Stimulated activated CD4-positive, alpha-beta T cell treated with anti-CD3 and anti-CD28 coated beads, Interleukin-15, amount 100 ng/mL, for 48 hours (primary cell): Measurements from ENCODE around the gene GATAD2B.
"Not testable (repeated sequence)": the region's sequence is repeated elsewhere in the genome, so short reads cannot be mapped to it uniquely, and the experiment has no call there.

Source experiments
- DNase-seq, 2 donors: peaks; one replicate each; pipeline ENCODE4 v3.0.0-alpha.2; 2020; ENCODE audit warnings: low read depth in 2 of 2

Gene GATAD2B

DNA sequence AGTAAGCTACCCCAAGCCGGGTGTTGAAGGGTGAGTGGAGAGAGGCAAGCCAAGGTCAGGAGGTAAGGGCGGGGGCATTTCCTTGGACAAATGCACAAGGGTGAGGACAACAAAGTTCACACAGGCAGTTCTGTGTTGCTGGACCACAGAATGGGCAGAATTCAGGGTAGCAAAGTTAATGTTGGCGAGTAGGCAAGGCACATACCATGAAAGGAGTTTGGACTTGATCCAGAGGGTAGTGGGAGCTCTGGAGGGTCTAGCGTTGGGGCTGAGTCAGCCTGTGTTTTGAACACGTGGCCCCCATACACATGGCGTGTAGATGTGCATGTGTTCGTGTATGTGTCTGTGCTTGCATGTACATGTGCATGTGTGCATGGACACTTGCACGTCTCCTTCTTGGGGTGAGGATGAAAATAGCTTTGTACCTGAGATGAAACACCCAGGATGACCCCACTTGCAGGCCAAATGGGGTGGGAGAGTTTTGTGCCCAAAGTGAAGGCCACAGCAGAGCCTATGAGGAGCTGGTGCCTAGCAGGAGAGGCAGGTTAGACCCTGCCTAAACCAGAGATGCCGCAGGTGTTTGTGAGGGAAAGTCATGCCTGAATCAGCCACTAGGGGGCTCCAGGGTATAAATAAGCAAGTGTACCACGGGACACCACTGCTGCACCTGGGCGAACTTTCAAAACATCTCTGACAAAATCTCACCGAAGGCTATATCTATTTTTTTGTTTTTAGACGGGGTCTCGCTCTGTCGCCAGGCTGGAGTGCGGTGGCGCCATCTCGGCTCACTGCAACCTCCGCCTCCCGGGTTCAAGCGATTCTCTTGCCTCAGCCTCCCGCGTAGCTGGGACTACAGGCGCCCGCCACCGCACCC is 125.7 kb downstream of the GATAD2B start:
- peak; percentile 67 to 81 for DNase-seq

DNA sequence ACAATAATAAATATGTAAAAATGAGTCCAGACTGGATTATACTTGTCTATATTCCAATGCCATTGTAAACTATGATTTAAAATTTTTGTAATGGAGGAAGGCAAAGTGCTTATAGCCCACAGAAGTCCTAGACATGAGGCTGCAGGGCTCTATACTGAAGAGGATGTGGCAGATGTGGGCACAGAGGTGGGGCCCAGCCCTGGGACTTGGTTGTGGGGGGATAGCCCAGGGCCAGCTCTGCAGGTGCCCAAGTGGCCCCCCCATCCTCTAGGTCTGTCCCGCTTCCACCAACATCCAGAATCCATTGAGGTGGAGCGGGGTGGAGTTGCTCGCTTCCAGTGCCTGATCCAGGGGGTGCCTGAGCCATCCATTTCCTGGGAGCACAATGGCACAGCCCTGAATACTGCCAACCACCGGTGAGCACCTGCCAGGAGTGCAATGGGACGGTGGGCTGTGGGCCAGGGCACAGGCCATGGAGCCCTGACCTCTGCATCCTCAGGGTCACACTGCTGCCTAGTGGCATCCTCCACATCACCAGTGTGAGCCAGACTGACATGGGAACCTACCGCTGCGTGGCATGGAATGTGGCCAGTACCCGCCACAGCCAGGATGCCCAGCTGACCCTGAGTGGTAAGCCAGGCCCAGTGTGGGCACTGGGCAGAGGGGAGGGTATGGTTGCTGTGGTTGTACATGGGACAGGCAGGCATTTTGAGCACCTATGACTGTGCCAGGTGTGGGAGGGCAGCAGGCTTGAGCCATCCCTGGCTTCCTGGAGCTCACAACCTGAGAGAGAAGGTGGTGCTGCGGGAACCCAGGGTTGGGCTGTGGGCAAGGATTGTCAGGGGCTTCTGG is 126.6 kb downstream of the GATAD2B start:
- no peak for DNase-seq

DNA sequence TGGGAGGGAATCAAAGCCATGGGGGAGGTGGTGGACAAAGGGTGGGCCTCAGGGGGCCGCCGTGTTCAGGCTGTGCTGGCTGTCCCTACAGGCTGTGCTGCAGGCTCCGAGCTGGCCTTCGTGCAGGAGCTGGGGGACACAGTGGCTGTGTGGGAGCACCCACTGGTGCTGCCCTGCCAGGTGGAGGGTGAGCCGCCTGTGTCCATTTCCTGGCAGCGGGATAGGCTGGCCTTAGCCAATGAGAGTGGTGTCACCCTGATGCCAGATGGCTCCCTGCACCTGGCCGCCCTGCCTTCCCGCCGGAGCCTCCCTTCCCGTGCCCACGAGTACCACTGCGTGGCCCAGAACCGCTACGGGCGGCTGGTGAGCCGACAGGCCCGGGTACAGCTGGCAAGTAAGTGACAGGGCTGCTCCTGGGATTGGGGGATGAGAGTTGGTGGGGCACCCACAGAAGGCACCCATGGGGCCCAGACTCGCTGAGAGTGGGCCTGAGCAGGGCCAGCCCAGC is 127.4 kb downstream of the GATAD2B start:
- DNase-seq = no peak

DNA sequence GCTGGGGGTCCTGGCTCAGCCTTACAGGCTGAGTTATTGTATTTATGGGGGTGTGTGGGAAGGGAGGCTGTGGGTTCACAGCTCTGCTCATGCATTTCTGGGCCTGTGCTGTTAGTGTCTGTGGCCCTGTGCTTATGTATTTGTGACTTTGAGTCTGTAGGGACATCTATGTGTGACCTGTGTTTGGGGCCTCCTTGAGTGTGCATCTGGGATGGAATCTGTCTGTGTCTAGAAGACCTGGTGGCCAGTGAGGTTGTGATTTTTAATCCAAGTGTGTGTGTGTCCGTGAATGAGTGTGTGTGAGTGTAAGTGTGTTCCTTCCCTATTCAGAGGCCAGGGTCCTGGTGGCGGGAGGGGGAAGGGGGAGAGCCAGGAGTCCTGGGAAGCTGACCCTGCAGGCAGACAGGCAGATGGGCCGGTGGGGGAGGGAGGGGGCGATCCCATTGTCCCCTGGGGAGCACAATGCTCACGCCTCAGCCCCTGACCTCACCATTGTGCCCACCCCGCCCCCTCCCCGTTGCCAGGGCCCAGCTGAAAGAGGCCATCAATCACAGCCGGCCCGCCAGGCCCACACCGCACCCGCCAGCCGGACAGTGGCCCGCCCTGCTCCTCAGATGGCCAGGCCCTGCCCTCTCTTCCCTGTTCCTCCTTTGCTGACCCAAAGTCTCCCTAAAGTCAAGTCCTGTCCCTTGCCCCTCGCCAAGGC is 128.0 kb downstream of the GATAD2B start:
- DNase-seq = no peak

DNA sequence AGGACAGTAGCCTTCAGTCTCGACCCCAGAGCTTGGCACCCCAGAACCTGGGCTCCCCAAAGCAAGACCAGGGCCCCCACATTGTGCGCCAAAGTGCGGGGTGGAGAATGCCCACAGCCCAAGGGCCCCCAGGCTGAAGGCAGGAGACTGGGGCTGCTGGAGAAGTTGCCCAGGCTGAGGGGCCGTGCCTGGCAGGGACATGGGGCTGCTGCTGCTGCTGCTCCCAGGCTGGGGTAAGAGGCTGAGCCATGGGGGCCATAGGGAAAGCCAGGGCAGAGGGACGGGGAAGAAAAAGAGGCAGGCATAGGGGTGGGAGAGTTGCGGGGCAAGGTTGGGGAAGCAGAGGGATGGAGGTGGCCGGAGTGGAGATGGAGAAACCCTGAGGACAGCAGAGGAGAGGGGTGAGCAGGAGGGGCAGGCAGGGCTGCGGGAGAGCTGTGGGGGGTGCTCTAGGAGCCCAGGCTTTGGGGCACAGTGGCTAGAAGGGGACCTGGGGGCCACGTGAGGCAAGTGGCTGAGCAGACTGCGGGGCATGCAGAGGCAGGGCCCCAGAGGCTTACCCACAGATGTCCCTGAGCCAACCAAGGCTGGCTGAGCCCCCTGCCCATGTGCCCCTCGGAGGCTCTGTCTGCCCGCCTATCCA is 128.7 kb downstream of the GATAD2B start:
- DNase-seq = no peak

DNA sequence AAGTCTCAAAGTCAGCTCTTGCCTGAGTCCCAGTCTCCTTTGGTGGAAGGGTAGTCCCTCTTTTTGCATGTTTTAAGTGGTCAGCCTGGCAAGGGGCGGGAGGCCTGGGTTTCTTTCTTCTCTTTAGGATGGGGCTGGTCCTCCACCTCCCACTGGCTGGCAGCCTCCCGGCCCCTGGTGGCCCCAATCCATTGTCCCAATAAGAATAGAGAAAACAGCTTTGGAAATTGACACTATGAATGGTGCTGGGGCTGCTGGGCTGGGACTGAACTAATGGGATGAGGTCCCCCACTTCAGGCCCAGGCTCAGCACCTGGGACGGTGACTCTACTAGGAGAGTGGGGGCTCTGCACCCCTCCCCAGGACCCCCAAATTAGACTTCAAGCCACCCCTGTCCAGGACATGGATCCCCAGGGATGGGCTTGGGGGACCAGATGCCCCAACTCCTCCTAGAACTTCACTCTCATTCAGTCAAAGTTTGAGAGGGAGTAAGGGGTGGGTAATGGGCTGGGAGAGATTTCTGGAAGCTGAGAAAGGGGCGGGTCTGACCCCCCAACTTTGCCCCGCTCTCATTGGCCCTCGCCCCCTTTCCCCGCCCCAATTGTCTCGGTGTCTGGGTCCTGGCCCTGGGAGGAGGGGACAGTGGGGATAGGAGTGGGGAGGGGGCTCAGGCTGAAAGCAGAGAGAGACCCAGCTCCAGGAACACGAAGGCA is 129.4 kb downstream of the GATAD2B start:
- DNase-seq = no peak

DNA sequence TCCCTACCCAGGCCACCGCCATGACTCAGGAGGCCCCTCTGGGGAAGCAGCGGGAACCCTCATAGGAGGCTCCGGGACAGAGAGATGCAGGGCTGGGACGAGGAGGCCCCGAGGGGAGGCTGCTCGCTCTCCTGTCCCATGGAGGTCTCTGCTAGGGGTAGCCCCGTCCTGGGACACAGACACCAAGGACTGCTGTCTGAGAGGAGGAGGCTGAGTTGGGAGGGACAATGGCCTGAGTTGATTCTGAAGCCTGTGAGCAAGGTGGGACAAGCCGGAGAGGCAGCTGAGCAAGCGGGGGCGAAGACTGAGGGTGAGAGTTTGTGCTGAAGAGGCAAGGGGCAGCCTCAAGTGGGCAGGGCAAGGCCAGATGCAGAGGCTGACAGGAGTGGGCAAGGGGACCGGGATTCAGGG is 130.1 kb downstream of the GATAD2B start:
- no peak for DNase-seq

DNA sequence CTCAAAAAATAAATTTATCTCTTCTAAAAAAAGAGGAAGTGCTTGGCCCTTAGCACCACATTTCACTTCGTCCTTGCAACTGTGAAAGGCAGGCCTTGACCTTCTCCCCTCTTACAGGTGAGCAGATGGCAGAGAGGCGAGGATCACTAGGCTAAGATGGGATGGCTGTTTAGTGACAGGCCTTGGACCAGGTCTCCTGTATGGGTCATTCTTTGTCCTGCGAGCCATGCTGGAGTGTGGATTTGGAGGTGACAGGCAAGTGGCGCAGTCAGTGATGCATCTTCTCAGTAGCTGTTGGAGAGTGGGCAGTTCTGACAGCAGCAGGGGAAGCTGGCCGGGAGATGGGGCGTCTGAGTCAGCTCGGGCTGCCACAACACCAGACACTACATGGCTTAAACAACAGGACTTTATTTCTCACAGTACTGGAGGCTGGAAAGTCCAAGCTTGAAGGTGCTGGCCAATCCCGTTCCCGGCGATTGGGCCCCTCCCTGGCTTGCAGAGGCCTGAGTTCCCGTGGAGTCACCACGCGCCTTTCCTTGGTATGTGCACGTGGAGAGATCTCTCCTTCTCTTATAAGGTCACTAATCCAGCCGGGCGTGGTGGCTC is 131.0 kb downstream of the GATAD2B start:
- no peak for DNase-seq

DNA sequence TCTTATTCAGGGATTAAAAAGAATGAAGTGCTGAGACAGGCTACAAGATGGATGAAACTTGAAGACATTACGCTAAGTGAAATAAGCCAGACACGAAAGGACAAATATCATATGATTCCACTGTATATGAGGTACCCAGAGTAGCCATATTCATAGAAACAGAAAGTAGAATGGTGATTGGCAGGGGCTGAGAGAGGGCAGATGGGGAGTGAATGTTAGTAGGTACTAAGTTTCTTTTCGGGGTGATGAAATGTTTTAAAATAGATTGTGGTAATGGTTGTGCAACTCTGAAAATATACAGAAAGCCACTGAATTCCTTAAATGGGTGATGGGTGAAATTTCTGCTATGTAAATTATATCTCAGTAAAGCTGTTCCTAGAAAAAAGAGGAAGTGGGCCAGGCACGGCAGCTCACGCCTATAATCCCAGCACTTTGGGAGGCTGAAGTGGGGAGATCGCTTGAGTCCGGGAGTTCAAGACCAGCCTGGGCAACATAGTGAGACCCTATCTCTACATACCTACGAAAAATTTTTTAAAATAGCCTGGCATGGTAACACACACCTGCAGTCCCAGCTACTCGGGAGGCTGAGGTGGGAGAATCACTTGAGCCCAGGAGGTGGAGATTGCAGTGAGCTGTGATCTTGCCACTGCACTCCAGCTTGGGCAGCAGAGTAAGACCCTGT is 131.7 kb downstream of the GATAD2B start:
- DNase-seq = no peak

DNA sequence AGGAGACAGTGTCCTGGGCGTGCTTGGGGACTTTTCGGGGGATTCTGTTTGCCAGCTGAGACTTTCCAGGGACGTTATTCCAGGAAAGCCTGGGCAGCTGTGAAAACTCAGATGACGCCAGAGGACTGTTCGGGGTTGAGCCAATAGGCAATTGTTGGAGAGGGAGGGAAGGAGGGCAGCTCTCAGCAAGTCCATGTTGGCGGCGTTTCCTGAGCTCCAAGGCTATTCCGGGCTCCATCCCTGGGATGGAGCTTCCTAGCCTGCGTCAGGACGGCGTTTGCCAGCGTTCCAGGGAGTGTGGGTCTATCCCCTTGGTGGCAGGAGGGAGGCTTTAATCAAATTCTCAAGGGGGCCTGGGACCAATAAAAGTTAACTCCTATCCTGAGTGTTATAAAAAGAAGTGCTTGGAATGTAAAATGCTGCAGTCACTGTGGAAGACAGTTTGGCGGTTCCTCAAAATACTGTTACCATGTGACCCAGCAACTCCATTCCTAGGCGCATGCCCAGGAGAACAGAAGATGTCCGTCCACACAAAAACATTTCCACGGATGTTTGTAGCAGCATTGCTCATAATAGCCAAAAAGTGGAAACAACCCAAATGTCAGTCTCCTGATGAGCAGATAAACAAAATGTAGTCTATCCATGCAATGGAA is 132.3 kb downstream of the GATAD2B start:
- no peak for DNase-seq

DNA sequence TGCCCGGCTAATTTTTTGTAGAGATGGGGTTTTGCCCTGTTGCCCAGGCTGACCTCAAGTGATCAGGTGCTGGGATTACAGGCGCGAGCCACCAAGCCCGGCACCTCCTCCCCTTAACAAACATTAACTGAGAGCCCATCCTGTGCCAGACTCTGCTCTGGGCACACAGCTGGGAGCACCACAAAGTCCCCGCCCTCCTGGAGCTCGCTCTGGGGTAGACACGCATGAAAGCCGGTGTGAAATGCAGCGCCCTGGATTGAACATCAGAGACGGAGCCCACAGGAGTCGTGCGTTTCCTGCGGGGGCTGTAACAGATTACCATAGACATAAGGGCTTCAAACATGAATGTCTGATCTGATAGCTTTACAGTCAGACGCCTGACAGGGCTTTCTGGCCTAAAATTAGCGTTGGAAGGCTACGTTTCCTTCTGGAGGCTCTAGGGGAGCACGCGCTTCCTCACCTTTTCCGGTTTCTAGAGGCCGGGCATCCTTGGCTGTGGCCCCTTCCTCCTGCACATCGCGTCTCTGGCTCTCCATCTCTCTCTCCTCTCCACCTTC is 133.2 kb downstream of the GATAD2B start:
- DNase-seq = no peak

DNA sequence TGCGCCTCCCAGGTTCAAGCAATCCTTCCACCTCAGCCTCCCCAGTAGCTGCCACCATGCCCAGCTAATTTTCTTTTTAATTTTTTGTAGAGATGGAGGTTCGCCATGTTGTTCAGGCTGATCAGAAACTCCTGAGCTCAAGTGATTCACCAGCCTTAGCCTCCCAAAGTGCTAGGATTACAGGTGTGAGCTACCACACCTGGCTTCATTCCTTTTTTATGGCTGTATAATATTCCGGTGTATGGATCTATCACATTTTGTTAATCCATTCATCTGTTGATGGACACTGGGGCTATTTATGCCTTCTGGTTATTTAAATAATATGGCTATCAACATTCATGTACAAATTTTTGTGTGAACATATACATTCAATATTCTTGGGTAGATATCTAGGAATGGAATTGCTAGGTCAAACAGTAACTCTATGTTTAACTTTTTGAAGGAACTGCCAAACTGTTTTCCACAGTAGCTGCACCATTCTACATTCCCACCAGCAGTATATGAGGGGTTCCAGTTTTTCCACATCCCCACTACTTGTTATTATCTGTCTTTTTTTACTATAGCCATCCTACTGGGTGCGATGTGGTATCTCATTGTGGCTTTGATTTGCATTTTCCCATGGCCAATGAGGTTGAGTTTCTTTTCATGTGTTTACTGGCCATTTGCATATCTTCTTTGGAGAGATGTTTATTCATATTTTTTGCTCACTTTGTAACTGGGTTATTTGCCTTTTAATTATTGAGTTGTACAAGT is 136.6 kb downstream of the GATAD2B start:
- DNase-seq = no peak

DNA sequence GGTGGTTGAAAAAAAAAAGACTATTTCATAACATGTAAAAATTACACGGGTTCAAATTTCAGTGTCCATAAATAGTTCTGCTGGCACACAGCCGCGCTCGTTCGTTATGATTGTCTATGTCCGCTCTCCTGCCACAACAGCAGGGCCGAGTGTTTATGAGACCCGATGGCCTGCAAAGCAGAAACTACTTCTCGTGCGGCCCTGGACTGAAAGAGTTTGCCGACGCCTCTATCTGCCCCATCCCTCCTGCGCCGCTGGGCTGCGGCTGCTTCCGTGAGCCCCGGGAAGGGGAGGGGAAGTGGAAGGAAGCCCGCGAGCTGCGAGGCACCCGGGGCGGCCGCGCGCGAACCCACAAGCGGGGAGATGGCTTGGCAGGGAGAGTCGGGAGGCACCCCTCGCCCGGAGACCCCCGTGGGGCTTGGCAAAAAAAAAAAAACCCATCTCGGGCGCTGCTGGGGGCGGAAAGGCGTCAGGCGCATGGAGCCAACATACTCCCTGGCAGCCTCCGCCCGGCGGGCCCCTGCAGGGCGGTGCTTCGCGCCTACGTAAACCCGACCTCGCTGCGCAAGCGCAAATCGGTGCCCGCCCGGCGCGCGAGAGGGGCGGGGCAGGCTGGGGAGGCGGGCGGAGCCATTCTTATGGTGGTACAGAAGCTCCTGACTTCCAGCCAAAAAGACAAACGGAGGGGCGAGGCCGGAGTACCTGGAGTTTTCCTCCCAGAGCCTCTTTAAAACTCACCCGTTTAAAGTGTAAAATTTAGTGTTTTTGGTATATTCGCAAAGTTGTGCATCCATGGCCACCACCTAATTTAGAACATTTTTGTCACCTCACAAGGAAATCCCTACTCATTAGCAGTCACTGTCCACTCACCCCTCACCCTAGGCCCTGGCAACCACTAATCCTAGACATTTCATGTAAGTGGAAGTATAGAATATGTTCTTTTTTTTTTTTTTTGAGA is 139.3 kb downstream of the GATAD2B start:
- DNase-seq = peak; percentile 77 to 87

DNA sequence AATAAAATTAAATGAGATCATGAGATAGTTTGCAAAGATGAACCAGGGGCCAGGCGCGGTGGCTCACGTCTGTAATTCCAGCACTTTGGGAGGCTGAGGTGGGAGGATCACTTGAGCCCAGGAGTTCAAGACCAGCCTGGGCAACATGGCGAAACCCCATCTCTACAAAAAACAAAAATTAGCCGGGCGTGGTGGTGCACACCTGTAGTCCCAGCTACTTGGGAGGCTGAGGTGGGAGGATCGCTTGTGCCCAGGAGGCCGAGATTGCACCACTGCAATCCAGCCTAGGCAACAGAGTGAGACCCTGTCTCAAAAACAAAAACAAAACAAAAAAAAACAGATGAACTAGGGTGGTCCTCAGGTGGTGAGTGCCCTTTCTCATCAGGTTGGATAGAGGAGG is 140.1 kb downstream of the GATAD2B start:
- not testable (repeated sequence) for DNase-seq

DNA sequence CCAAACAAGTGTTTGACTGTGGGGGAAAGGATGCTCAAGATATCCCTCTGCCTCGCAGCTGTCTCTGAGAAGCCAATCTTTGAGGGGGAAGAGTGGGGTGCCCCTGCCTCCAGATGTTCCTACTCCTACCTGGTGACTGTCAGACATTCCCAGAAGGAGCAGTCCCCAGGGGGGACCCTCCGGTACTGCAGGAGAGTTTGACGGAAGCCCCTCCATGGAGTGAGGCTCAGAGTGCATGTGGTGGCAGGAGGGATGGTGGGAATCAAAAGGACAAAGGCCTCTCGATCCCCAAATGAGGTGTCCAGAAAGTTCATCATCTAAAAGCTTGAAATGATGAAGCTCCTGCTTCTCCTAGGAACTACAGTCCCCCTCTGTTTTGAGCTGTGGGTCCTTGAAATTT is 142.2 kb downstream of the GATAD2B start:
- DNase-seq = no peak

DNA sequence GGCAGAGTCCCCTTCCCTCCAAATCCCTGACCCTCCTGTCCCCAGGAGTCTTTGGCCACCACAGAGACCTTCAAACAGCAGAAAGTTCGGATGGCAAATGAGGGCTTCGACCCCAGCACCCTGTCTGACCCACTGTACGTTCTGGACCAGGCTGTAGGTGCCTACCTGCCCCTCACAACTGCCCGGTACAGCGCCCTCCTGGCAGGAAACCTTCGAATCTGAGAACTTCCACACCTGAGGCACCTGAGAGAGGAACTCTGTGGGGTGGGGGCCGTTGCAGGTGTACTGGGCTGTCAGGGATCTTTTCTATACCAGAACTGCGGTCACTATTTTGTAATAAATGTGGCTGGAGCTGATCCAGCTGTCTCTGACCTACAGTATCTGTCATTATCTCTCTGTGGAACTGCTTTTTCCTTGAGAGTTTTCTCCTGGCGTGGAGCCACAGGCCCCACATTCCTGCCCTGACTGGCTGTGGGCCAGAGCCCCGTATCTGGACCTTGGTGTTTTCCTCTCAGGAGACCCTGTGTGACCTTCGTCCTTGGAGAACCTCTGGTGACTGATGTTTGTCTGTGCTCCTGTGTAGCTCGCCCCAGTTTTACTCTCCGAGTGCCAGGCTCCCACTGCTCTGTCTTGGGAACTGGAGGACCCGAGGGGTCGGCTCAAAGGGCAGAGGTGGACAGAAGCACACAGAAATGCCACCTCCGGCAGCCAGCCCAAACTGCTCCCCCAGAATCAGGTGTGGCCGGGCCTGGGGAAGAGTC is 142.8 kb downstream of the GATAD2B start:
- DNase-seq = no peak
